SK-N-MC (cell line): ENCODE measurements around the gene ZNF530.

Experiments
- DNase-seq: peaks from one replicate; pipeline ENCODE4 v3.0.0-alpha.2; 2011; ENCODE audit warnings: low read depth, low spot score
- H3K27ac ChIP-seq: fragments of 200-600 bp; sonication (generic); 2 replicates; pipeline ENCODE4 v1.5.1; 2016; ENCODE audit warnings: mixed run types
- H3K36me3 ChIP-seq: fragments of 200-600 bp; sonication (generic); 2 replicates; pipeline ENCODE4 v1.6.1; 2017; ENCODE audit warnings: antibody characterized with exemption, low read length, mixed read lengths; ENCODE audit not compliant: insufficient read depth
- H3K4me3 ChIP-seq: fragments of 200-600 bp; sonication (generic); 2 replicates; pipeline ENCODE4 v1.5.1; 2016
- H3K9ac ChIP-seq: fragments of 200-600 bp; sonication (generic); 2 replicates; pipeline ENCODE4 v1.8.0; 2017; ENCODE audit warnings: mixed run types, mixed read lengths; ENCODE audit not compliant: insufficient read length
- H3K9me3 ChIP-seq: fragments of 200-600 bp; sonication (generic); 2 replicates; pipeline ENCODE4 v1.6.1; 2017; ENCODE audit warnings: low read depth, mild to moderate bottlenecking, antibody characterized with exemption, low read length, moderate library complexity, mixed read lengths
- EZH2 ChIP-seq: fragments of 200-600 bp; sonication (generic); IDR thresholded peaks from one replicate; pipeline ENCODE4 v1.6.1; 2017; ENCODE audit warnings: antibody characterized with exemption
- FOXP2 ChIP-seq: optimal IDR thresholded peaks from 2 replicates; pipeline ENCODE3; 2011; ENCODE audit warnings: mild to moderate bottlenecking, moderate library complexity; ENCODE audit not compliant: insufficient read depth; ENCODE audit errors: extremely low read length, control extremely low read depth
- POLR2AphosphoS5 ChIP-seq: IDR thresholded peaks from 2 replicates; pipeline ENCODE4 v1.6.1; 2012; ENCODE audit warnings: mild to moderate bottlenecking, low read depth, low read length, borderline replicate concordance

The ZNF530 gene

DNA sequence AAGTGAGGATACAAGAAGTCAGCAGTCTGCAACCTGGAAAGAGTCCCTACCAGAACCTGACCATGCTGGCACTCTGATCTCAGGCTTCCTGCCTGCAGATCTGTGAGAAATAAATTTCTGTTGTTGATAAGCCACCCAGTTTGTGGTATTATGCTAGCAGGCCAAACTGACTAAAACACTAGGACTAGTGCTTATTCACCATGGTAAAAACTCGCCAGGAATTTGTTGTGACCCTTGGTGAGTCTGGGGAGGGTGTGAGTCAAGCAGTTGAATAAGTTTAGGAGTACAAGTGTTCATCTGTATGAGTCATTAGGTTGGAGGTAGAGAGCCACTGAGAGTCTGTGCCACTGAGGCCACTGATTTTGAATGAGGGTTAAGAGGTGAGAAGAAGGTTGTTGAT is 12.2 kb upstream of the ZNF530 start:
- H3K36me3 ChIP-seq: no peaks in the 10 kb centered on the region
- TF ChIP-seq POLR2AphosphoS5 (no peak), FOXP2 (no peak), EZH2 (no peak)
- H3K27ac ChIP-seq: no peak overlapping the region
- H3K9me3 ChIP-seq: no peaks in the 10 kb centered on the region
- H3K4me3 ChIP-seq: no peak overlapping the region
- no peak for DNase-seq
- no peak overlapping the region for H3K9ac ChIP-seq

DNA sequence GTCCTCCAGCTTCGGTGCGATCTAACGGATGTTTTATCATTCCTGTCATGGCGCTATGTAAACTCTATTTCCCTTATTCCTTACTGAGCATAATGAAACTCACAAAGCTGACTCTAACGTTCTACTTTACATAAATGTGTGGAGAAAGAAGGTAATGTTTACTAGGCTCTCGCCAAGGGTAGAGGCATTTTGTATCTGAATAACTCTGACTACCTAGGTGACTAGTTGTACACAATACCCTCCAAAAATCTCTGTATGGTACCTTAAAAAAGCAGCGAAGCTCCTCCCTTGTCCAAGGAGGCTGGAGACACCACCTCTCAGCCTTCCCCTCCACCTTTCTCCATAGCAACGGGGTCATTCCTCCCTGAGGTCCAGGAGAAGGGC is 316 bp upstream of the ZNF530 start:
- TF ChIP-seq FOXP2 (no peak), POLR2AphosphoS5 (no peak), EZH2 (no peak)
- Histone ChIP-seq H3K27ac (no peak overlapping the region), H3K9me3 (peaks cover 4% of the 10 kb centered on the region; the same call in 1 of the 2 replicates), H3K4me3 (peak overlapping the region; percentile 87), H3K9ac (peak overlapping the region; percentile 86), H3K36me3 (peaks cover 7% of the 10 kb centered on the region; the same call in 1 of the 2 replicates)
- DNase-seq: no peak

DNA sequence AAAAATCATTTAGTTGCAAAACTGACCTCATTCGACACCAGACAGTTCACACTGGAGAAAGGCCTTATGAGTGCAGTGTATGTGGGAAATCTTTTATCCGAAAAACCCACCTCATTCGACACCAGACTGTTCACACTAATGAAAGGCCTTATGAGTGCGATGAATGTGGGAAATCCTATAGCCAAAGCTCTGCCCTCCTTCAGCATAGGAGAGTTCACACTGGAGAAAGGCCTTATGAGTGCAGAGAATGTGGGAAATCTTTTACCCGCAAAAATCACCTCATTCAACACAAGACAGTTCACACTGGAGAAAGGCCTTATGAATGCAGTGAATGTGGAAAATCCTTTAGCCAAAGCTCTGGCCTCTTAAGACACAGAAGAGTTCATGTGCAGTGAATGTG is 7.2 kb downstream of the ZNF530 start:
- no peak overlapping the region for H3K27ac ChIP-seq
- DNase-seq: no peak
- H3K9me3 ChIP-seq: peaks cover 12% of the 10 kb centered on the region
- TF ChIP-seq POLR2AphosphoS5 (no peak), FOXP2 (no peak), EZH2 (no peak)
- H3K36me3 ChIP-seq: peaks cover 38% of the 10 kb centered on the region
- no peak overlapping the region for H3K9ac ChIP-seq
- no peak overlapping the region for H3K4me3 ChIP-seq

DNA sequence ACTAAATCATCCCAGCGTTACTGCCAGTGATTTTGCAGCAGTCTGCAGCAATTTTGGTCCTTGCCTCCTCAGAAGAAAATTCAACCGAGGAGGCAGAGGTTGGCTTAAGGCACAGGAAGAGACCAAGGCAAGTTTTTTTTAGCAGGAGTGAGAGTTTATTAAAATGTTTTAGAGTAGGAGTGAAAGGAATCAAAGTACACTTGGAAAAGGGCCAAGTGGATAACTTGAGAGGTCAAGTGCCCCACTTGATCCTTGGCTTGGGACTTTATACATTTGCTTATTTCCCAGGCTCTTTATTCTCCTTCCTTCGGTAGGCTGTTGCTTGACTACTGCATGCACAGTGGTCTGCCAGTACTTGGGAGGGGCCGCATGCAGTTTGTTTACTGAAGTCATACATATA is 11.4 kb downstream of the ZNF530 start:
- Histone ChIP-seq H3K9ac (no peak overlapping the region), H3K4me3 (no peak overlapping the region)
- TF ChIP-seq EZH2 (no peak), POLR2AphosphoS5 (no peak), FOXP2 (no peak)

DNA sequence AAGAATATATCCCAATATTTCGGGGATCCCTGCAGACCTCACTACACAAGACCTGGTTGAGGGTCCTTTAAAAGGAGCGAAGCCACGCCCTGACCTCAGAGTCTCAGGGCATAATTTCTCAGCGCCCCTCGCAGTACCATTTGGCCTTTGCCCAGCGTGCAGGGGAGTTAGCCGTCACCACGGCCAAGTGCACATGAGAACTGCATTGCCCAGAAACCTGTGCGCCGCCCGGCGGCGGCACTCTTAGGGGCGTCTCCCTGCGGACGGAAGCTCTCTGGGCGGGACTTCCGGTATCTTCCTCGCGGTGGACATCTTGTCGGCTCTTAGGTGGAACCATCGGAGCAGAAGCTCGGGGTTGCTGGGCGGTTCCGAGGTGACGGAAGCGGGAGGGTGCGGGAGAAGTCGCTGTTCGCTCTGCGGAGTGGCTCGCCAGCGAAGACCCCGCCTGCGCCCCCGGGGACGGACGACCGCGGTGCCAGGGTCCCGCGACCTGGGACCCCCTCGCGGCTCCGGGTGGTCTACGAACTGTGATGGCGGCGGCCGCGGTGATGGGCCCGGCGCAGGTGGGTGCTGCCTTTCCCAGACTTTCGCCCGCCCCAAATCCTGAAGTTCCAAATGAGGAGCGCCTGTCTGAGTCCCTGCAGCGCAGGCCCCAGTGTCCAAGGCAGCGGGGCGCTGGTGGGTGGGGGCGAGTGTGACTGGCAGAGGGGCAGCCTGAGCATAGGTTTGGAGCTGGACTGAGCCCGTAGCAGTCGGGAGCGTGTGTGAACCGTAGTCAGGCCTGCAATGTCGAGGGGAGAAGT is 14.5 kb downstream of the ZNF530 start, which contains the start of gene ZNF134:
Gene ZNF134 (plus strand): TSS at position 302 of the 803 bp plus-strand sequence. CDS start 5,227 bp downstream, outside the sequence.
- TF ChIP-seq POLR2AphosphoS5: peak; percentile 80
- no peak for TF ChIP-seq FOXP2
- Histone ChIP-seq H3K9me3 (peaks cover 41% of the 10 kb centered on the region), H3K4me3 (peak within 1 kb of the TSS; percentile 97), H3K27ac (peak within 1 kb of the TSS; percentile 77), H3K9ac (peak within 1 kb of the TSS; percentile 89), H3K36me3 (peaks cover 45% of the 10 kb centered on the region)
- peak; percentile 47 for DNase-seq

More for the DNA sequence above, 11.4 kb downstream of the ZNF530 start:
- Histone ChIP-seq H3K9me3 (peaks cover 20% of the 10 kb centered on the region), H3K27ac (no peak overlapping the region), H3K36me3 (peaks cover 31% of the 10 kb centered on the region)
- no peak for DNase-seq

DNA sequence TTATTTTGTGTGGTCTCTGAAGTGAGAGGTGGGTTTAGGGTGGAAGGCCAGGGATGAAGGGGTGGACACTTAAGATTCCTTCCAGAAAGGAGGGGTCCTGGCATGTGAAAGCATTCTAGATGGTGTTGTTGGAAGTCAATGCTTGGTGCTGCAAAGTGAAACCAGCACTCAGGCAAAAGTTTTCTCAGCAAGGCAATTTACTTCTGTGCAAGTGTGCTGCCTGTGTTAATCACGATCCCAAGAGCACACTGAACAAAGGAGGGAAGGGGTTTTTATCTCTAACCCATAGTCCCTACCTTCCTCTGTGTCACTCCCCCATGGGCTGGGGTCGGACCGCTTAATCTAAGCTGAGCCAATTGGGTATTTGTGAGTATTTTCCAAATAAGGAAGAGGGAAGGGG is 15.7 kb downstream of the ZNF530 start:
- Histone ChIP-seq H3K9me3 (peaks cover 52% of the 10 kb centered on the region), H3K27ac (no peak overlapping the region), H3K4me3 (peak overlapping the region; percentile 97), H3K36me3 (peaks cover 57% of the 10 kb centered on the region), H3K9ac (no peak overlapping the region)
- no peak for TF ChIP-seq EZH2
- no peak for TF ChIP-seq FOXP2
- no peak for TF ChIP-seq POLR2AphosphoS5
- DNase-seq: no peak

DNA sequence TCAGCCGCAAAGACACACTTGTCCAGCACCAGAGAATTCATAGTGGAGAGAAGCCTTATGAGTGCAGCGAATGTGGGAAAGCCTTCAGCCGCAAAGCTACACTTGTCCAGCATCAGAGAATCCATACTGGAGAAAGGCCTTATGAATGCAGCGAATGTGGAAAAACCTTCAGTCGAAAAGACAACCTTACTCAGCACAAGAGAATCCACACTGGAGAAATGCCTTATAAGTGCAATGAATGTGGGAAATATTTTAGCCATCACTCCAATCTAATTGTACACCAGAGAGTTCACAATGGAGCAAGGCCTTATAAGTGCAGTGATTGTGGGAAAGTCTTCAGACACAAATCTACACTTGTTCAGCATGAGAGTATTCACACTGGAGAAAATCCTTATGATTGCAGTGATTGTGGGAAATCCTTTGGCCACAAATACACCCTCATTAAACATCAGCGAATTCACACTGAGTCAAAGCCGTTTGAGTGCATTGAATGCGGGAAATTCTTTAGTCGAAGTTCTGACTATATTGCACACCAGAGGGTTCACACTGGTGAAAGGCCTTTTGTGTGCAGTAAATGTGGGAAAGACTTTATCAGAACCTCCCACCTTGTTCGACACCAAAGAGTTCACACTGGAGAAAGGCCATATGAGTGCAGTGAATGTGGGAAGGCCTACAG is 21.1 kb downstream of the ZNF530 start:
- Histone ChIP-seq H3K4me3 (no peak overlapping the region; the same call in 1 of the 2 replicates), H3K36me3 (peaks cover 87% of the 10 kb centered on the region), H3K9ac (no peak overlapping the region), H3K9me3 (peaks cover 74% of the 10 kb centered on the region), H3K27ac (no peak overlapping the region)
- no peak for TF ChIP-seq EZH2
- no peak for TF ChIP-seq POLR2AphosphoS5
- no peak for TF ChIP-seq FOXP2
- no peak for DNase-seq

DNA sequence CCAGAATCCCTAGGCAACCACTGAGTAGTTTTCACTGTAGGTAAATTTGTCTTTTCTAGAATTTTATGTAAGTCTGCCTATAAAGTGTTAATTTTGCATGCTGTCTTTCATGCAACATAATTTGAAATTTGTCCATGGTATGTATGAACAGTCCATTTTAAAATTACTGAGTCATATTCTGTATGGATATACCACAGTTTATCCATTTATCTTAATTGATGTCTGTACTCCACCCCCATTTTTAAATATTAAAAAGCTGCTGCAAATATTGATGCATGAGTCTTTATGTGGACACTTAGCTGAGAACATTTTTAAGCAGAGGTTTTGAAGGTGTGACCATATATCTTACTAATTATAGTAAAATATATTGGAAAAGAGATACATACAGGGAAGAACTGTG is 23.4 kb downstream of the ZNF530 start:
- TF ChIP-seq POLR2AphosphoS5 (no peak), EZH2 (no peak), FOXP2 (no peak)
- no peak for DNase-seq
- Histone ChIP-seq H3K4me3 (no peak overlapping the region), H3K36me3 (peaks cover 64% of the 10 kb centered on the region), H3K9me3 (peaks cover 53% of the 10 kb centered on the region), H3K9ac (no peak overlapping the region), H3K27ac (no peak overlapping the region)
